H9 (cell line): Measurements from ENCODE around the gene ZNF556. TPM values are rescaled to one million over a fixed set of nuclear protein-coding genes. Genes with fewer than 3 reads are reported as not detected.

Experiments
- DNase-seq: peaks from one replicate; pipeline ENCODE4 v3.0.0-alpha.2; 2017
- H2AFZ ChIP-seq: one replicate; pipeline ENCODE4 v1.6.1; 2013; ENCODE audit warnings: mild to moderate bottlenecking, low read length, control low read depth, moderate library complexity
- H2AK5ac ChIP-seq: 2 replicates; pipeline ENCODE4 v1.6.1; 2013; ENCODE audit warnings: low read length, control low read depth, mixed read lengths; ENCODE audit not compliant: insufficient read length
- H2BK120ac ChIP-seq: one replicate; pipeline ENCODE4 v1.6.1; 2013; ENCODE audit warnings: low read depth, mild to moderate bottlenecking, low read length, control low read depth, inconsistent platforms; ENCODE audit not compliant: poor library complexity, severe bottlenecking
- H2BK12ac ChIP-seq: 2 replicates; pipeline ENCODE4 v1.6.1; 2013; ENCODE audit warnings: low read length, control low read depth, mixed read lengths, low read depth; ENCODE audit not compliant: insufficient read length
- H2BK15ac ChIP-seq: 2 replicates; pipeline ENCODE4 v1.6.1; 2013; ENCODE audit warnings: low read depth, low read length, control low read depth
- H2BK20ac ChIP-seq: one replicate; pipeline ENCODE4 v1.6.1; 2013; ENCODE audit warnings: low read depth, mild to moderate bottlenecking, low read length, control low read depth, inconsistent platforms; ENCODE audit not compliant: poor library complexity, severe bottlenecking
- H2BK5ac ChIP-seq: 2 replicates; pipeline ENCODE4 v1.6.1; 2013; ENCODE audit warnings: low read length, control low read depth, mixed read lengths; ENCODE audit not compliant: insufficient read length
- H3K14ac ChIP-seq: 2 replicates; pipeline ENCODE4 v1.6.1; 2013; ENCODE audit warnings: low read length, control low read depth; ENCODE audit not compliant: insufficient read depth
- H3K18ac ChIP-seq: 2 replicates; pipeline ENCODE4 v1.6.1; 2013; ENCODE audit warnings: low read depth, mild to moderate bottlenecking, mixed read lengths, low read length, control low read depth; ENCODE audit not compliant: insufficient read length
- H3K23ac ChIP-seq: 2 replicates; pipeline ENCODE4 v1.6.1; 2013; ENCODE audit warnings: low read length, control low read depth, mixed read lengths, low read depth; ENCODE audit not compliant: insufficient read length
- H3K23me2 ChIP-seq: 2 replicates; pipeline ENCODE4 v1.6.1; 2013; ENCODE audit warnings: low read depth, mild to moderate bottlenecking, mixed read lengths, low read length, control low read depth; ENCODE audit not compliant: insufficient read length, poor library complexity, severe bottlenecking
- H3K27ac ChIP-seq: 2 replicates; pipeline ENCODE4 v1.5.1; 2013; ENCODE audit warnings: low read length, control low read depth, mixed read lengths, low read depth; ENCODE audit not compliant: insufficient read length
- H3K27me3 ChIP-seq: 2 replicates; pipeline ENCODE4 v1.6.1; 2013; ENCODE audit warnings: low read length, control low read depth, inconsistent platforms; ENCODE audit not compliant: insufficient read depth
- H3K4ac ChIP-seq: 2 replicates; pipeline ENCODE4 v1.6.1; 2013; ENCODE audit warnings: low read depth, mild to moderate bottlenecking, control low read depth, inconsistent platforms, low read length, moderate library complexity
- H3K4me1 ChIP-seq: 2 replicates; pipeline ENCODE4 v1.6.1; 2013; ENCODE audit warnings: low read length, control low read depth, inconsistent platforms; ENCODE audit not compliant: insufficient read depth
- H3K4me2 ChIP-seq: 2 replicates; pipeline ENCODE4 v1.6.1; 2013; ENCODE audit warnings: low read length, control low read depth, mixed read lengths; ENCODE audit not compliant: insufficient read length, insufficient read depth
- H3K56ac ChIP-seq: 2 replicates; pipeline ENCODE4 v1.6.1; 2013; ENCODE audit warnings: low read depth, mild to moderate bottlenecking, mixed read lengths, low read length, control low read depth; ENCODE audit not compliant: insufficient read length
- H3K79me1 ChIP-seq: 2 replicates; pipeline ENCODE4 v1.6.1; 2013; ENCODE audit warnings: low read depth, mild to moderate bottlenecking, moderate library complexity, low read length, control low read depth, inconsistent platforms; ENCODE audit not compliant: insufficient read depth, poor library complexity, severe bottlenecking
- H3K79me2 ChIP-seq: 2 replicates; pipeline ENCODE4 v1.6.1; 2013; ENCODE audit warnings: low read length, control low read depth, inconsistent platforms; ENCODE audit not compliant: insufficient read depth
- H3K9ac ChIP-seq: 2 replicates; pipeline ENCODE4 v1.6.1; 2013; ENCODE audit warnings: low read length, control low read depth, mixed read lengths; ENCODE audit not compliant: insufficient read length; ENCODE audit errors: extremely low read depth
- H3K9me3 ChIP-seq: one replicate; pipeline ENCODE4 v1.6.1; 2013; ENCODE audit warnings: low read depth, low read length, inconsistent platforms; ENCODE audit not compliant: control insufficient read depth
- H3T11ph ChIP-seq: one replicate; pipeline ENCODE4 v1.6.1; 2013; ENCODE audit warnings: mild to moderate bottlenecking, low read length, control low read depth, inconsistent platforms
- H4K20me1 ChIP-seq: one replicate; pipeline ENCODE4 v1.6.1; 2013; ENCODE audit not compliant: control insufficient read depth, insufficient read length, insufficient read depth
- H4K5ac ChIP-seq: 2 replicates; pipeline ENCODE4 v1.6.1; 2013; ENCODE audit warnings: low read depth, mild to moderate bottlenecking, mixed read lengths, low read length, control low read depth; ENCODE audit not compliant: insufficient read length
- H4K8ac ChIP-seq: replicated peaks from 2 replicates; pipeline ENCODE4 v1.6.1; 2013; ENCODE audit warnings: low read length, control low read depth, mixed read lengths, low read depth; ENCODE audit not compliant: insufficient read length
- H4K91ac ChIP-seq: 2 replicates; pipeline ENCODE4 v1.6.1; 2013; ENCODE audit warnings: low read depth, mild to moderate bottlenecking, moderate library complexity, mixed read lengths, low read length, control low read depth; ENCODE audit not compliant: insufficient read length
- H3K27ac Mint-ChIP-seq, 3 experiments: 2 replicates in 2 of 3; 3 replicates in 1 of 3; pipeline ENCODE4 v1.8.0; 2020 to 2021; ENCODE audit warnings: mixed read lengths in 3 of 3, mild to moderate bottlenecking in 1 of 3, moderate library complexity in 1 of 3
- H3K27me3 Mint-ChIP-seq: 2 replicates; pipeline ENCODE4 v1.8.0; 2021; ENCODE audit warnings: low read depth, mild to moderate bottlenecking, moderate library complexity, mixed read lengths
- H3K36me3 Mint-ChIP-seq, 3 experiments: 2 replicates in 2 of 3; 3 replicates in 1 of 3; pipeline ENCODE4 v1.8.0; 2020 to 2021; ENCODE audit warnings: low read depth in 3 of 3, mixed read lengths in 3 of 3; ENCODE audit not compliant: insufficient read depth in 1 of 3
- H3K4me1 Mint-ChIP-seq, 2 experiments: 2 replicates each; pipeline ENCODE4 v1.8.0; 2020; ENCODE audit warnings: mixed read lengths in 2 of 2
- H3K4me3 Mint-ChIP-seq, 2 experiments: 2 replicates in 1 of 2; 3 replicates in 1 of 2; pipeline ENCODE4 v1.8.0; 2020 to 2021; ENCODE audit warnings: mild to moderate bottlenecking in 2 of 2, mixed read lengths in 2 of 2, moderate library complexity in 1 of 2
- H3K9me3 Mint-ChIP-seq, 2 experiments: 2 replicates in 1 of 2; 3 replicates in 1 of 2; pipeline ENCODE4 v1.8.0; 2020; ENCODE audit warnings: mild to moderate bottlenecking in 2 of 2, mixed read lengths in 2 of 2, moderate library complexity in 1 of 2
- WGBS: extraction: QIAGEN DNeasy Blood & Tissue Kit; methylation state at CpG from one replicate; pipeline ENCODE4 v1.1.7; 2013; ENCODE audit warnings: missing lambda C conversion rate, low lambda C conversion rate, mixed read lengths; ENCODE audit not compliant: insufficient read length; ENCODE audit errors: extremely low coverage; 5-methylcytosine and 5-hydroxymethylcytosine counted together
- total RNA-seq: library from RNA; stranded (reverse); gene quantifications from 2 replicates; pipeline ENCODE4 v1.2.1, GENCODE V29; 2021
- TF ChIP-seq, protein P1 (sequence below): fragments of 200-600 bp; sonication (generic); conservative IDR thresholded peaks from 3 replicates; pipeline ENCODE4 v1.8.0; 2021; ENCODE audit warnings: antibody characterized with exemption, mild to moderate bottlenecking

The ZNF556 gene
- total RNA-seq, 1 experiment from 2014 or later = not detected

DNA sequence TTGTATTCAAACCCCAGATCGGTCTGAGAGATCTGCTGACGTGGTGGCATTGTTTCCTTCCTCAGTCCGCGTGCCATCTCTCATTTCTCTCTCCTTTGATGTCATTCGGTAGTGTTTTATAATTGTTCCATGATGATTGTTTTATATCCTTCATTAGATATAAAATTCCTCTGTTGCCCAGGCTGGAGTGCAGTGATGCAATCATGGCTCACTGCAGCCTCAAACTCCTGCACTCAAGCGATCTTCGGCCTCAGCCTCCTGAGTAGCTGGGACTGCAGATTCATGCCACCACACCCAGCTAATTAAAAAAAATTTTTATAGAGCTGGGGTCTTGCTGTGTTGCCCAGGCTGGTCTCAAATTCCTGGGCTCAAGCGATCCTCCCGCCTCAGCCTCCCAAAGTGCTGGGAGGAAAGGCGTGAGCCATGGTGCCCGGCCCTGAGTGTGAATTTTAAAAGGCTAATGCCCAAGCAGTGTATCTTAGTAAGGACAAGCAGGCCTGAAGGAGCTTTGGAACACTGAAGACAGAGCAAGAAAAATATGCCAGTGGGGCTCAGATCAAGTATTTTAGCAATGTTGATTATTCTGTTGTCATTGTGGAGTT is 38.9 kb downstream of the ZNF556 start:
- no peak overlapping the region for H2BK120ac ChIP-seq
- no peak overlapping the region for H2BK20ac ChIP-seq
- H3K27ac ChIP-seq = no peak overlapping the region
- no peaks in the 10 kb centered on the region for H3K9me3 ChIP-seq
- H3K23me2 ChIP-seq = no peaks in the 10 kb centered on the region
- no peak overlapping the region for H2AFZ ChIP-seq
- H4K91ac ChIP-seq = no peak overlapping the region
- no peak overlapping the region for H3K56ac ChIP-seq
- Mint-ChIP-seq H3K27ac (no peak overlapping the region; a peak in 2 of 7 replicates), H3K36me3 (peaks cover 6 to 18% (median 11%) of the 10 kb centered on the region in 3 experiments), H3K4me3 (no peak overlapping the region; a peak in 1 of 5 replicates), H3K4me1 (peaks cover 8 to 11% of the 10 kb centered on the region in 2 experiments), H3K27me3 (no peaks in the 10 kb centered on the region), H3K9me3 (peaks cover 8 to 10% of the 10 kb centered on the region in 2 experiments)
- no peak for DNase-seq
- H2BK12ac ChIP-seq = no peak overlapping the region
- no peaks in the 10 kb centered on the region for H4K20me1 ChIP-seq
- H3K4me1 ChIP-seq = no peaks in the 10 kb centered on the region
- H4K8ac ChIP-seq = no peak overlapping the region
- no peak overlapping the region for H3T11ph ChIP-seq
- no peak overlapping the region for H3K9ac ChIP-seq
- no peaks in the 10 kb centered on the region for H3K27me3 ChIP-seq
- no peak overlapping the region for H4K5ac ChIP-seq
- H3K4ac ChIP-seq = no peak overlapping the region
- H2BK5ac ChIP-seq = no peak overlapping the region
- TF ChIP-seq, protein P1, sequence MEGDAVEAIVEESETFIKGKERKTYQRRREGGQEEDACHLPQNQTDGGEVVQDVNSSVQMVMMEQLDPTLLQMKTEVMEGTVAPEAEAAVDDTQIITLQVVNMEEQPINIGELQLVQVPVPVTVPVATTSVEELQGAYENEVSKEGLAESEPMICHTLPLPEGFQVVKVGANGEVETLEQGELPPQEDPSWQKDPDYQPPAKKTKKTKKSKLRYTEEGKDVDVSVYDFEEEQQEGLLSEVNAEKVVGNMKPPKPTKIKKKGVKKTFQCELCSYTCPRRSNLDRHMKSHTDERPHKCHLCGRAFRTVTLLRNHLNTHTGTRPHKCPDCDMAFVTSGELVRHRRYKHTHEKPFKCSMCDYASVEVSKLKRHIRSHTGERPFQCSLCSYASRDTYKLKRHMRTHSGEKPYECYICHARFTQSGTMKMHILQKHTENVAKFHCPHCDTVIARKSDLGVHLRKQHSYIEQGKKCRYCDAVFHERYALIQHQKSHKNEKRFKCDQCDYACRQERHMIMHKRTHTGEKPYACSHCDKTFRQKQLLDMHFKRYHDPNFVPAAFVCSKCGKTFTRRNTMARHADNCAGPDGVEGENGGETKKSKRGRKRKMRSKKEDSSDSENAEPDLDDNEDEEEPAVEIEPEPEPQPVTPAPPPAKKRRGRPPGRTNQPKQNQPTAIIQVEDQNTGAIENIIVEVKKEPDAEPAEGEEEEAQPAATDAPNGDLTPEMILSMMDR = no peak
- peaks cover 8% of the 10 kb centered on the region; the same call in 1 of the 2 replicates for H3K79me2 ChIP-seq
- H3K14ac ChIP-seq = no peak overlapping the region
- WGBS = no CpG with 5 or more reads among the region's 11 CpGs
- H3K4me2 ChIP-seq = no peak overlapping the region
- H3K18ac ChIP-seq = no peak overlapping the region
- peaks cover 5% of the 10 kb centered on the region for H3K79me1 ChIP-seq
- no peak overlapping the region for H2AK5ac ChIP-seq
- H2BK15ac ChIP-seq = no peak overlapping the region
- H3K23ac ChIP-seq = no peak overlapping the region
